COLO829 (cell line): ENCODE results near the gene INPP5D.
"Not testable (repeated sequence)": the region's sequence is repeated elsewhere in the genome, so short reads cannot be mapped to it uniquely, and the experiment has no call there.

Source experiments
- DNase-seq: peaks from one replicate; pipeline ENCODE4 v3.0.0; 2012; ENCODE audit warnings: low spot score

Gene INPP5D

GRCh38 chr2:233117811-233118647 is 57.9 kb downstream of the INPP5D start:
- no peak for DNase-seq

- no peak for DNase-seq
Observed at GRCh38 chr2:233118648-233119000, 58.5 kb downstream of the INPP5D start.

- DNase-seq = no peak
Observed at GRCh38 chr2:233119123-233119522, 59.0 kb downstream of the INPP5D start.

- DNase-seq = no peak
Observed at GRCh38 chr2:233119806-233120205, 59.7 kb downstream of the INPP5D start.

GRCh38 chr2:233120459-233120858 is 60.3 kb downstream of the INPP5D start:
- DNase-seq = no peak

GRCh38 chr2:233121856-233122255 is 61.7 kb downstream of the INPP5D start:
- DNase-seq = no peak

GRCh38 chr2:233122541-233122940 is 62.4 kb downstream of the INPP5D start:
- no peak for DNase-seq

- DNase-seq = not testable (repeated sequence)
Observed at GRCh38 chr2:233123576-233123975, 63.4 kb downstream of the INPP5D start.

GRCh38 chr2:233124421-233125080 is 64.4 kb downstream of the INPP5D start:
- DNase-seq = no peak

GRCh38 chr2:233125455-233126065 is 65.4 kb downstream of the INPP5D start:
- no peak for DNase-seq

GRCh38 chr2:233129351-233129978 is 69.3 kb downstream of the INPP5D start:
- no peak for DNase-seq

GRCh38 chr2:233130024-233130423 is 69.9 kb downstream of the INPP5D start:
- no peak for DNase-seq

GRCh38 chr2:233130481-233131020 is 70.4 kb downstream of the INPP5D start:
- DNase-seq = peak; percentile 45

- DNase-seq = no peak
Observed at GRCh38 chr2:233131936-233132720, 72.0 kb downstream of the INPP5D start.

- DNase-seq = no peak
Observed at GRCh38 chr2:233133239-233133638, 73.1 kb downstream of the INPP5D start.

GRCh38 chr2:233135421-233135820 is 75.3 kb downstream of the INPP5D start:
- no peak for DNase-seq

GRCh38 chr2:233137040-233137439 is 76.9 kb downstream of the INPP5D start:
- DNase-seq = no peak

- no peak for DNase-seq
Observed at GRCh38 chr2:233140077-233140585, 80.0 kb downstream of the INPP5D start.

GRCh38 chr2:233140978-233141377 is 80.8 kb downstream of the INPP5D start:
- DNase-seq = no peak

- DNase-seq = no peak
Observed at GRCh38 chr2:233141901-233142300, 81.8 kb downstream of the INPP5D start.

GRCh38 chr2:233142355-233142897 is 82.3 kb downstream of the INPP5D start:
- DNase-seq = no peak
